ENCODE results near the gene KRT1. TPM values are rescaled to one million over a fixed set of nuclear protein-coding genes. Genes with fewer than 3 reads are reported as not detected.

Gene KRT1
- total and polyA plus RNA-seq, 10 of the 15 experiments (the other 5 are each of a cell fraction or from before 2014, with no cell fraction given), result not detected

DNA sequence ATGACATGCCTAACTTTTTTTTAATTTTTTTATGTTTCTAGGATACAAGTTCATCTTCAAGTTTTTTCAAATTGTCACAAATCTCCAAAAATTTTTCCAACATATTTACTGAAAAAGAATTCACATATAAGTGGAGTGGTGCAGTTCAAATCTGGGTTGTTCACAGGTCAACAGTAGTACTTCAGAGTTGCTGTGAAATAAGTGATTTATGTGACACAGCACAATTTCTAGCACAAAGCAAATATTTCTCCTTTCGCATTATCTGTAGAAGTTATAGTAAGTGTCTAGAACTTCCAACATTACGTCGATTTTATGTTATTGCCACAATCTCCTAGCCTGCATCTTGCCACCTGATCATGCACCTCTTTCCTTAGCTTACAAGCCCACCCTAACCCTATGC, 18.5 kb downstream of the KRT1 start:
- POLR2A ChIA-PET, result no interaction called here
- Histone ChIP-seq H3K9me3 (replicated peaks; ENCODE audit: control insufficient read depth, insufficient read depth, low read length) (no peaks in the 10 kb centered on the region), H3K27ac (ENCODE audit: control insufficient read depth, insufficient read depth) (no peak overlapping the region), H3K4me1 (ENCODE audit: control insufficient read depth, insufficient read depth, low read length) (no peaks in the 10 kb centered on the region), H3K9ac (ENCODE audit: control insufficient read depth, insufficient read depth, low read length) (no peak overlapping the region), H2AFZ (ENCODE audit: control insufficient read depth, low read depth, low read length) (no peak overlapping the region), H3K36me3 (ENCODE audit: control insufficient read depth in 2 of 2, insufficient read depth in 2 of 2, low read length in 1 of 2) (no peaks in the 10 kb centered on the region), H3K4me2 (ENCODE audit: control insufficient read depth, insufficient read depth) (no peak overlapping the region), H3K4me3 (no peak overlapping the region), H3K79me2 (ENCODE audit: control insufficient read depth, insufficient read depth, low read length) (no peaks in the 10 kb centered on the region), H4K20me1 (ENCODE audit: control insufficient read depth, insufficient read depth) (no peaks in the 10 kb centered on the region), H3K27me3 (replicated peaks in 1 of 2; ENCODE audit: control insufficient read depth in 2 of 2, insufficient read depth in 2 of 2, low read length in 1 of 2) (peaks cover 2 to 4% of the 10 kb centered on the region in 2 experiments; a peak in 2 of 4 replicates)
- ATAC-seq (no peak), FAIRE-seq (no peak), DNase-seq (ENCODE audit: low read depth, low spot score) (no peak)
- TF ChIP-seq ZNF207 (IDR thresholded peaks at IDR 0.05; ENCODE audit: borderline replicate concordance), result no peak
- TF ChIP-seq CHD1 (IDR thresholded peaks at IDR 0.05; ENCODE audit: low read depth, low read length), result no peak
- no peak for TF ChIP-seq TCF12 (IDR thresholded peaks at IDR 0.05; ENCODE audit: low read depth, low read length)
- no peak for TF ChIP-seq CREB1 (IDR thresholded peaks at IDR 0.05; ENCODE audit: low read depth)
- TF ChIP-seq ASH2L (IDR thresholded peaks at IDR 0.05; ENCODE audit: borderline replicate concordance, low read depth), result no peak
- no peak for TF ChIP-seq HDGF (IDR thresholded peaks at IDR 0.05)
- TF ChIP-seq TCF3 (IDR thresholded peaks at IDR 0.05; ENCODE audit: borderline replicate concordance, insufficient read depth, low read depth, low read length), result no peak
- TF ChIP-seq SIN3A (IDR thresholded peaks at IDR 0.05; ENCODE audit: low read depth, low read length), result no peak
- TF ChIP-seq RFX5 (IDR thresholded peaks at IDR 0.05; ENCODE audit: low read depth, low read length), result no peak
- TF ChIP-seq GABPA (IDR thresholded peaks at IDR 0.05; ENCODE audit: low read depth), result no peak
- no peak for TF ChIP-seq HCFC1 (IDR thresholded peaks at IDR 0.05; ENCODE audit: low read length)
- no peak for TF ChIP-seq YBX1 (IDR thresholded peaks at IDR 0.05)
- TF ChIP-seq, protein P1, sequence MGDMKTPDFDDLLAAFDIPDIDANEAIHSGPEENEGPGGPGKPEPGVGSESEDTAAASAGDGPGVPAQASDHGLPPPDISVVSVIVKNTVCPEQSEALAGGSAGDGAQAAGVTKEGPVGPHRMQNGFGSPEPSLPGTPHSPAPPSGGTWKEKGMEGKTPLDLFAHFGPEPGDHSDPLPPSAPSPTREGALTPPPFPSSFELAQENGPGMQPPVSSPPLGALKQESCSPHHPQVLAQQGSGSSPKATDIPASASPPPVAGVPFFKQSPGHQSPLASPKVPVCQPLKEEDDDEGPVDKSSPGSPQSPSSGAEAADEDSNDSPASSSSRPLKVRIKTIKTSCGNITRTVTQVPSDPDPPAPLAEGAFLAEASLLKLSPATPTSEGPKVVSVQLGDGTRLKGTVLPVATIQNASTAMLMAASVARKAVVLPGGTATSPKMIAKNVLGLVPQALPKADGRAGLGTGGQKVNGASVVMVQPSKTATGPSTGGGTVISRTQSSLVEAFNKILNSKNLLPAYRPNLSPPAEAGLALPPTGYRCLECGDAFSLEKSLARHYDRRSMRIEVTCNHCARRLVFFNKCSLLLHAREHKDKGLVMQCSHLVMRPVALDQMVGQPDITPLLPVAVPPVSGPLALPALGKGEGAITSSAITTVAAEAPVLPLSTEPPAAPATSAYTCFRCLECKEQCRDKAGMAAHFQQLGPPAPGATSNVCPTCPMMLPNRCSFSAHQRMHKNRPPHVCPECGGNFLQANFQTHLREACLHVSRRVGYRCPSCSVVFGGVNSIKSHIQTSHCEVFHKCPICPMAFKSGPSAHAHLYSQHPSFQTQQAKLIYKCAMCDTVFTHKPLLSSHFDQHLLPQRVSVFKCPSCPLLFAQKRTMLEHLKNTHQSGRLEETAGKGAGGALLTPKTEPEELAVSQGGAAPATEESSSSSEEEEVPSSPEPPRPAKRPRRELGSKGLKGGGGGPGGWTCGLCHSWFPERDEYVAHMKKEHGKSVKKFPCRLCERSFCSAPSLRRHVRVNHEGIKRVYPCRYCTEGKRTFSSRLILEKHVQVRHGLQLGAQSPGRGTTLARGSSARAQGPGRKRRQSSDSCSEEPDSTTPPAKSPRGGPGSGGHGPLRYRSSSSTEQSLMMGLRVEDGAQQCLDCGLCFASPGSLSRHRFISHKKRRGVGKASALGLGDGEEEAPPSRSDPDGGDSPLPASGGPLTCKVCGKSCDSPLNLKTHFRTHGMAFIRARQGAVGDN (IDR thresholded peaks at IDR 0.05), result no peak
- TF ChIP-seq, protein P2, sequence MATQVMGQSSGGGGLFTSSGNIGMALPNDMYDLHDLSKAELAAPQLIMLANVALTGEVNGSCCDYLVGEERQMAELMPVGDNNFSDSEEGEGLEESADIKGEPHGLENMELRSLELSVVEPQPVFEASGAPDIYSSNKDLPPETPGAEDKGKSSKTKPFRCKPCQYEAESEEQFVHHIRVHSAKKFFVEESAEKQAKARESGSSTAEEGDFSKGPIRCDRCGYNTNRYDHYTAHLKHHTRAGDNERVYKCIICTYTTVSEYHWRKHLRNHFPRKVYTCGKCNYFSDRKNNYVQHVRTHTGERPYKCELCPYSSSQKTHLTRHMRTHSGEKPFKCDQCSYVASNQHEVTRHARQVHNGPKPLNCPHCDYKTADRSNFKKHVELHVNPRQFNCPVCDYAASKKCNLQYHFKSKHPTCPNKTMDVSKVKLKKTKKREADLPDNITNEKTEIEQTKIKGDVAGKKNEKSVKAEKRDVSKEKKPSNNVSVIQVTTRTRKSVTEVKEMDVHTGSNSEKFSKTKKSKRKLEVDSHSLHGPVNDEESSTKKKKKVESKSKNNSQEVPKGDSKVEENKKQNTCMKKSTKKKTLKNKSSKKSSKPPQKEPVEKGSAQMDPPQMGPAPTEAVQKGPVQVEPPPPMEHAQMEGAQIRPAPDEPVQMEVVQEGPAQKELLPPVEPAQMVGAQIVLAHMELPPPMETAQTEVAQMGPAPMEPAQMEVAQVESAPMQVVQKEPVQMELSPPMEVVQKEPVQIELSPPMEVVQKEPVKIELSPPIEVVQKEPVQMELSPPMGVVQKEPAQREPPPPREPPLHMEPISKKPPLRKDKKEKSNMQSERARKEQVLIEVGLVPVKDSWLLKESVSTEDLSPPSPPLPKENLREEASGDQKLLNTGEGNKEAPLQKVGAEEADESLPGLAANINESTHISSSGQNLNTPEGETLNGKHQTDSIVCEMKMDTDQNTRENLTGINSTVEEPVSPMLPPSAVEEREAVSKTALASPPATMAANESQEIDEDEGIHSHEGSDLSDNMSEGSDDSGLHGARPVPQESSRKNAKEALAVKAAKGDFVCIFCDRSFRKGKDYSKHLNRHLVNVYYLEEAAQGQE (IDR thresholded peaks at IDR 0.05; ENCODE audit: low read depth, low read length), result no peak
- no peak for TF ChIP-seq CBFB (IDR thresholded peaks at IDR 0.05; ENCODE audit: low read depth)
- no peak for TF ChIP-seq PAX8 (IDR thresholded peaks at IDR 0.05)
- no peak for TF ChIP-seq RB1 (IDR thresholded peaks at IDR 0.05; ENCODE audit: borderline replicate concordance)
- TF ChIP-seq NFXL1 (IDR thresholded peaks at IDR 0.05; ENCODE audit: borderline replicate concordance), result no peak
- no TSS peak for BruUV-seq (replicated peaks)
- intact Hi-C loops (cut with micrococcal nuclease; ENCODE audit: unreplicated experiment), result no loop called here
- SMC1A ChIA-PET (ENCODE audit: uncharacterized antibody, unreplicated experiment), result no interaction called here
- in situ Hi-C loops (cut with MboI), result no loop called here
- RAD21 ChIA-PET (ENCODE audit: unreplicated experiment), result no interaction called here
- CTCF ChIA-PET, result no interaction called here
- 31% methylated on average over 3 of the region's 3 CpGs for WGBS (ENCODE audit: insufficient coverage, insufficient replicate concordance, low lambda C conversion rate, missing lambda C conversion rate)

All from GM12878 (cell line).